Measurements from ENCODE around the gene NOX5.

The NOX5 gene

GRCh38 chr15:68991723-68992122 lies 22.8 kb upstream of the NOX5 start:
- DNase-seq: peak; percentile 97

- DNase-seq: no peak
Measured at GRCh38 chr15:68992696-68993095, 21.8 kb upstream of the NOX5 start.

GRCh38 chr15:68993276-68993675 lies 21.2 kb upstream of the NOX5 start:
- no peak for DNase-seq

- DNase-seq: no peak
Measured at GRCh38 chr15:68994149-68994548, 20.3 kb upstream of the NOX5 start.

- no peak for DNase-seq
Measured at GRCh38 chr15:68994981-68995761, 19.3 kb upstream of the NOX5 start.

GRCh38 chr15:68997050-68997449 lies 17.4 kb upstream of the NOX5 start:
- DNase-seq: no peak

- no peak for DNase-seq
Measured at GRCh38 chr15:68997930-68998777, 16.3 kb upstream of the NOX5 start.

- DNase-seq: no peak
Measured at GRCh38 chr15:68999091-68999490, 15.4 kb upstream of the NOX5 start.

GRCh38 chr15:69000091-69000490 lies 14.4 kb upstream of the NOX5 start:
- DNase-seq: no peak

- no peak for DNase-seq
Measured at GRCh38 chr15:69000725-69001503, 13.6 kb upstream of the NOX5 start.

GRCh38 chr15:69002783-69003182 lies 11.7 kb upstream of the NOX5 start:
- DNase-seq: no peak

- DNase-seq: no peak
Measured at GRCh38 chr15:69004011-69004410, 10.5 kb upstream of the NOX5 start.

- peak; percentile 10 for DNase-seq
Measured at GRCh38 chr15:69008056-69008455, 6.4 kb upstream of the NOX5 start.

GRCh38 chr15:69009341-69009740 lies 5.2 kb upstream of the NOX5 start:
- DNase-seq: no peak

- DNase-seq: no peak
Measured at GRCh38 chr15:69011641-69012040, 2.9 kb upstream of the NOX5 start.

- no peak for DNase-seq
Measured at GRCh38 chr15:69012761-69013364, 1.6 kb upstream of the NOX5 start.

GRCh38 chr15:69013726-69014406 lies 629 bp upstream of the NOX5 start:
- no peak for DNase-seq

GRCh38 chr15:69015591-69015990 lies 1.1 kb downstream of the NOX5 start:
- DNase-seq: no peak

- peak; percentile 12 for DNase-seq
Measured at GRCh38 chr15:69016021-69016595, 1.6 kb downstream of the NOX5 start.

GRCh38 chr15:69017978-69018377 lies 3.5 kb downstream of the NOX5 start:
- no peak for DNase-seq

- no peak for DNase-seq
Measured at GRCh38 chr15:69018951-69019350, 4.5 kb downstream of the NOX5 start.

- no peak for DNase-seq
Measured at GRCh38 chr15:69021895-69022294, 7.4 kb downstream of the NOX5 start.

All from OCI-M1 (cell line).